KOPT-K1 (cell line): Measurements from ENCODE around the gene SLC22A12.

Source experiments
- H3K27ac ChIP-seq: fragments of 200-600 bp; sonication (generic); 2 replicates; pipeline ENCODE4 v1.5.1; 2016; ENCODE audit warnings: antibody characterized with exemption, mild to moderate bottlenecking, low read depth, low read length; ENCODE audit not compliant: poor library complexity, severe bottlenecking
- H3K36me3 ChIP-seq: fragments of 200-600 bp; sonication (generic); 2 replicates; pipeline ENCODE4 v1.5.1; 2017; ENCODE audit warnings: antibody characterized with exemption, mild to moderate bottlenecking, low read length, moderate library complexity; ENCODE audit not compliant: insufficient read depth
- H3K9me3 ChIP-seq: fragments of 200-600 bp; sonication (generic); 2 replicates; pipeline ENCODE4 v1.5.1; 2017; ENCODE audit warnings: antibody characterized with exemption, low read length, mild to moderate bottlenecking; ENCODE audit not compliant: insufficient read depth, poor library complexity, severe bottlenecking

SLC22A12 gene

DNA sequence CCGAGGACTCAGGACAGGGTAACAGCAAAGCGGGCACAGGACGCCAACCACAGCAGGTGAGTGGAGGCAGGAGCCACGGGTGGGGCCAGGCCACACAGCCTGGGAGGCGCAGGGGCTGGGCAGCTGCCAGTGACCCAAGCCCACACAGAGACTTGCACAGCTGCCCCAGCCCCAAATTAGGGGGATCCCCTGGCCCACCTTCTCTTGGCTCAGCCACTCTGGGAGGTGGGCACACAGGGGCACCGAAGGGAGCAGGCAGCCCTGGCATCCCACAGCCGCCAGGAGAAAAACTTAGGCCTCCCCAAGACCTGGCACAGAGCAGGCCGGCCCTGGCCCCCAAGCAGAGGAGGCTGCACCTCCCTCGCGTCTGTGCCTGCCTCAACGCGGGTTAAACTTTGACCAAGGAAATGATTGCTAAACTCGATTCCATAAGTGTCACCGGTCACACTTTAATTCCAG, at the start of gene SLC22A12:
Gene SLC22A12 (plus strand): TSS at position 458 of the 459 bp plus-strand sequence. CDS start 337 bp downstream, outside the sequence.
- H3K36me3 ChIP-seq = no peaks in the 10 kb centered on the region
- no peak within 1 kb of the TSS for H3K27ac ChIP-seq
- peaks cover 13% of the 10 kb centered on the region for H3K9me3 ChIP-seq

DNA sequence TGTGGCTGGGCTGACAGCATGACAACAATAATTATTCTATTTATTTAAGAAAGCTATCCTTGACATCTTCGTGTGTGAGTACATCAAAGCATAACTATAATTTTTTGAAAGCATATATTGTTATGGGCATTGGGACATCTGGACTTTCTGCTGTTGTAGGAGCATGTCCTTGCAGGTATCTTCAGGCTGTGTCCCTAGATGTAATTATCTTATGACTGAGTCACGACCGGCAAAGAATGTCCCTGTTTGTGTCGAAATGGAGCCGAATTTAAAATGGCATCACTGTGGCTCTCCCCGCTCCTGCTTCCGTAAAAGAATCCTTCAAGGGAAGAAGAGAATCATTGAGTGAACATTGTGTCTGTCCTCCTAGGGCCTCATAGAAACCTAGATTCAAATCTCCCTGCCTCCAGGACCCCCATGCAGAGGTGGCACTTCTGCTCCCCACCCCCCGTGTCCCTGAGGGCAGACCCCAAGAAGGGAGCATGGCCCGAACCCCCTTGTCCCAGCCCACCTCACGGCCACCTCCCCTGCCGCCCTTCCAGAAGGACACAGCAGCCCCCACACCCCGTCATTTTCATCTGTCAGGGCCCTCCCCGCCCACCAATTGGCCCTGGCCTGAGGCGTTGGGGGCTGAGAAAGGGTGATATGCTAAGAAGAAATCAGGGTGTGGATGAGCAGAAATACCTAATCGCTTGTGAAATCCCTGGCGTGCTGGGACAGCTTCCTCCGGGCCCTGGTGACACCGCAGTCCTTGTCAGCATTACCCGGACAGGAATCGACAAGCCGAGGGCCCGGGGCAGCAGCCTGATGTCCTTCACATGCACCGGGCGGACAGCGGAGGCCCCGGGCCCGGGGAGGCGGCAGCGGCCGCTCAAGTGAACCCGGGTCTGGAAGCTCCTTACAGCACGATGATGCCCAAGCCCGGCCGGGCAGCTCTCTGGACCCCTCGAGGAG, 48.6 kb upstream of the SLC22A12 start:
- no peaks in the 10 kb centered on the region for H3K36me3 ChIP-seq
- no peaks in the 10 kb centered on the region for H3K9me3 ChIP-seq
- no peak overlapping the region for H3K27ac ChIP-seq

GRCh38 chr11:64543818-64544217, 47.2 kb upstream of the SLC22A12 start:
- Histone ChIP-seq H3K9me3 (no peaks in the 10 kb centered on the region), H3K36me3 (no peaks in the 10 kb centered on the region), H3K27ac (no peak overlapping the region)

GRCh38 chr11:64544616-64545296, 46.3 kb upstream of the SLC22A12 start:
- no peaks in the 10 kb centered on the region for H3K9me3 ChIP-seq

DNA sequence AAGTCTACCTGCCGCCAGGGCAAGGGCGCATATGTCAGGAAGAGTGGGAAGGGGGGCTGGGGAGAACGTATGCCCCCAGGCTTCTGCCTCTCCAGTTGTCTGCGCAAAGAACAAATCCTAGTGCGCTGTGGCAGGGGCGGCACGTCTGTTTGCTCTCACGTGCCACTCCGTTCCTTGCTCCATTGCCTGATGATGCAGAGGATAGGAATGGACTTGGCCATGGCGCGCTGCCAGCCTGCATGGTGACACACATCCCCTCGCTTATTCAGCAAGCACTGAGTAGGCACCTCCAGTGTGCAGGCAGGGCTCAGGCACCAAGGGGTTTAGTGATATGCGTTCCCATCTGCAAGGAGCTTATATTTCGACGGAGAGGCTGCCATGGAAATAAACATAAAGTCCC, 45.4 kb upstream of the SLC22A12 start:
- Histone ChIP-seq H3K9me3 (no peaks in the 10 kb centered on the region), H3K27ac (no peak overlapping the region), H3K36me3 (no peaks in the 10 kb centered on the region)

More at GRCh38 chr11:64544616-64545296, 46.3 kb upstream of the SLC22A12 start:
- Histone ChIP-seq H3K27ac (no peak overlapping the region), H3K36me3 (no peaks in the 10 kb centered on the region)

- Histone ChIP-seq H3K9me3 (no peaks in the 10 kb centered on the region), H3K36me3 (no peaks in the 10 kb centered on the region), H3K27ac (no peak overlapping the region)
Measured at GRCh38 chr11:64546176-64546575, 44.8 kb upstream of the SLC22A12 start.

DNA sequence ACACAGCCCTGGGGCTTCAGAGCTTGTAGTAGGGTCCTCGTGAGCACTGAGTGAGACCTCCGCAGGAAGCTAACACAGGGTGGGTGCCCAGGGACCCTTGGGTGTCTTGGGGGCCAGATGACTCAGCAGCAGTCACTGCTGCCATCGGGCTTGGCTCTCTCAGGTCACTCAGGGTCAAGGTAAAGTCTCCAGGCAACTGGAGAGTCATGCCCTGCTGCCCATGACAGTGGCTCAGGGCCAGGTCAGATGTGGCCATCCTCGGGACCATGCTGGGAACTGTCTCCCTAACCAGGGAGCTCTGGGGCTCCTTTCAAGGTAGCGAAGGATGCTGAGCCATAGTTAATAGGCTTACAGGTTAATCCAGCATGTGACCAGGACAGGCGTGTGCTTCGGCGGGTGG, 44.4 kb upstream of the SLC22A12 start:
- no peaks in the 10 kb centered on the region for H3K36me3 ChIP-seq
- no peaks in the 10 kb centered on the region for H3K9me3 ChIP-seq
- H3K27ac ChIP-seq = no peak overlapping the region

GRCh38 chr11:64549969-64550368, 41.1 kb upstream of the SLC22A12 start:
- Histone ChIP-seq H3K9me3 (no peaks in the 10 kb centered on the region), H3K27ac (no peak overlapping the region), H3K36me3 (no peaks in the 10 kb centered on the region)

DNA sequence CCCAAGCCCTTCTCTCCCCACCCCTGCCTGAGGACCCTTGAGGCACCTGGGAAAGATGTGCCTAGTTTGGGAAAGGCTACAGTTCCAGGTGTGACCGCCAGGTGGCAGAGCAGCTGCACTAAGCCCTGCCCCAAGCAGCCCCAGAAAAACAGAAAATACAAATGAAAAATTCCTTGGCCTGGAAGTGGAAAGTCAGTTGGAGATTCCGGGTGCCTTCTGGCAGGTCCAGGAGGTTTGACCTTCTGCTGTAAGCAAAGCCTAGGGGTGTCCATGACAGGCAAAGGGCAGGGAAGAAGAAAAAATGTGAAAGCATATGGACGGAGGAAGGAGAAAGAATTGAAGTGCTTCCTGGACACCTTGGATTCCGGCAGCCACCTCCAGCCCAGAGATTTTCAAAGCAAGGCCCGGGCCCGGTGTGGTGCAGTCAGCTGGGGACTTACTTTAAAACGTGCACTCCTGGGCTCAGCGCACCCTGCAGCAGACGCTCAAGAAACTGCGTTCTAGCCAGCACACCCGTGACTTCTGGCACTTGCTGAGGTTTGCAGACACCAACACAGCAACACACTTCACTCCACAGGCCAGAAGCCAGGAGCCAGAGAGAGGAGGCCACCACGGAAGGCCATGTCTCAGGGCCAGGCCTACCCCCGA, 37.3 kb upstream of the SLC22A12 start:
- Histone ChIP-seq H3K27ac (peak overlapping the region; percentile 79), H3K9me3 (no peaks in the 10 kb centered on the region), H3K36me3 (no peaks in the 10 kb centered on the region)

DNA sequence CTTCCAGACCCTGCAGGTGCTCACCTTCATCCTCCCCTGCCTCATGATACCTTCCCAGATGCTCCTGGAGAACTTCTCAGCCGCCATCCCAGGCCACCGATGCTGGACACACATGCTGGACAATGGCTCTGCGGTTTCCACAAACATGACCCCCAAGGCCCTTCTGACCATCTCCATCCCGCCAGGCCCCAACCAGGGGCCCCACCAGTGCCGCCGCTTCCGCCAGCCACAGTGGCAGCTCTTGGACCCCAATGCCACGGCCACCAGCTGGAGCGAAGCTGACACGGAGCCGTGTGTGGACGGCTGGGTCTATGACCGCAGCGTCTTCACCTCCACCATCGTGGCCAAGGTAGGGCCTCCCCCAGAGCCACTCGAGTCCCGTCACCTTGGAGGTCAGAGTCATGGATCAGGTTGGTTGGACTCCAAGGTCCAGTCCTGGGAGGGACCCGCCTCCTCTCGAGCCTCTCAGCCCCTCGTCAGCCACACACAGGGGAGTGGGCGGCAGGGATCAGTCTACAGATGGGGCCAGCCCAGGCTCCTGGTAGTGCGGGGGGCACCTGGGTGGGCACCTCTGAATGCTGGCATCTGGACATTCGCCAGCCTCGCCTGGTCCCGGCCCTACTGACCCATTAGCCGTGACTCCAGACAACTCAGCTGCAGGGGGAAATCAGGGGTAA, 34.8 kb upstream of the SLC22A12 start:
- peak overlapping the region; percentile 79 for H3K27ac ChIP-seq
- H3K36me3 ChIP-seq = no peaks in the 10 kb centered on the region
- no peaks in the 10 kb centered on the region for H3K9me3 ChIP-seq

GRCh38 chr11:64556721-64557250, 34.2 kb upstream of the SLC22A12 start:
- H3K36me3 ChIP-seq = no peaks in the 10 kb centered on the region
- H3K27ac ChIP-seq = no peak overlapping the region
- no peaks in the 10 kb centered on the region for H3K9me3 ChIP-seq

DNA sequence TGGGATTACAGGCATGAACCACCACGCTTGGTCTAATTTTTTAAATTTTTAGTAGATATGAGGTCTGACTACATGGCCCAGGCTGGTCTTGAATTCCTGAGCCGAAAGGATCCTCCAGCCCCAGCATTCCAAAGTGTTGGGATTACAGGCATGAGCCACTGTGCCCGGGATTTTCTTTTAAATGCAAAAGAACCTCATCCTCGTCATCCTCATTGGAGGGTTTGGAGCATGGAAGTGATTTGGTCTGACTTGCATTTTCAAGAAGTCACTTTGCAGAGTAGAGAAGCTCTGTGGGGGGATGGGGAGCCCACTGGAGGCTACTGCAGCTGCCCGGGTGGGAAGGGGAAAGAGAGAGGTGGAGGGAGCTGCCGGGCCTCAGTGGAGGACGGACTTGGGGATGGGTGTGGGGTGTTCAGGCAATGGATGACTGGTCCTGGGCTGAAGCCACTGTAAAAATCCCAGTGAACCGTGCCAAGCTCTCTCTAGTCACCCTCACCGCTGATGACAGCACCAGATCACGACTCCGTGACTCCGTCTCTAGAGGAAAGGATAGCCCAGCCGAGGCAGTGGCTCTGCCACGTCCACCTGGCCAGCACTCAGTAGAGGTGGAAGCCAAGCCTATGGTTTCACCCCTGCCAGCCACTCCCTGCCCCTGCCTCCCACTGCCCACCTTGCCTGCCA, 32.8 kb upstream of the SLC22A12 start:
- Histone ChIP-seq H3K9me3 (no peaks in the 10 kb centered on the region), H3K27ac (no peak overlapping the region), H3K36me3 (no peaks in the 10 kb centered on the region)

- no peaks in the 10 kb centered on the region for H3K36me3 ChIP-seq
- no peak overlapping the region for H3K27ac ChIP-seq
- H3K9me3 ChIP-seq = no peaks in the 10 kb centered on the region
Measured at GRCh38 chr11:64558869-64559268, 32.2 kb upstream of the SLC22A12 start.
